AG04449 (cell line): ENCODE results near the gene SLC22A8.
"Not testable (repeated sequence)": the region's sequence is repeated elsewhere in the genome, so short reads cannot be mapped to it uniquely, and the experiment has no call there.

ENCODE experiments used
- CTCF ChIA-PET: fragments of 350-600 bp; formaldehyde crosslinking; extraction: SDS; loops from one replicate; lab custom pipeline; 2021; ENCODE audit warnings: antibody characterized with exemption; lab: Yijun Ruan, JAX
- POLR2A ChIA-PET: fragments of 400-600, 350-600 bp; formaldehyde crosslinking; extraction: SDS; loops from one replicate; lab custom pipeline; 2020; ENCODE audit warnings: antibody characterized with exemption, inconsistent platforms; lab: Yijun Ruan, JAX
- DNase-seq: peaks from one replicate; pipeline ENCODE4 v3.0.0-alpha.2; 2010; ENCODE audit warnings: low read depth, low spot score
- H3K4me3 ChIP-seq: 2 replicates; pipeline ENCODE4 v1.5.1; 2011; ENCODE audit warnings: low read depth, mild to moderate bottlenecking, control low read depth, low read length
- TF ChIP-seq, protein P1 (sequence below): IDR thresholded peaks from one replicate; pipeline ENCODE4 v1.5.1; 2011; ENCODE audit warnings: mild to moderate bottlenecking, moderate library complexity, low read length, control low read depth, inconsistent platforms; ENCODE audit not compliant: insufficient read depth; ENCODE audit errors: missing control alignments

Gene SLC22A8

DNA sequence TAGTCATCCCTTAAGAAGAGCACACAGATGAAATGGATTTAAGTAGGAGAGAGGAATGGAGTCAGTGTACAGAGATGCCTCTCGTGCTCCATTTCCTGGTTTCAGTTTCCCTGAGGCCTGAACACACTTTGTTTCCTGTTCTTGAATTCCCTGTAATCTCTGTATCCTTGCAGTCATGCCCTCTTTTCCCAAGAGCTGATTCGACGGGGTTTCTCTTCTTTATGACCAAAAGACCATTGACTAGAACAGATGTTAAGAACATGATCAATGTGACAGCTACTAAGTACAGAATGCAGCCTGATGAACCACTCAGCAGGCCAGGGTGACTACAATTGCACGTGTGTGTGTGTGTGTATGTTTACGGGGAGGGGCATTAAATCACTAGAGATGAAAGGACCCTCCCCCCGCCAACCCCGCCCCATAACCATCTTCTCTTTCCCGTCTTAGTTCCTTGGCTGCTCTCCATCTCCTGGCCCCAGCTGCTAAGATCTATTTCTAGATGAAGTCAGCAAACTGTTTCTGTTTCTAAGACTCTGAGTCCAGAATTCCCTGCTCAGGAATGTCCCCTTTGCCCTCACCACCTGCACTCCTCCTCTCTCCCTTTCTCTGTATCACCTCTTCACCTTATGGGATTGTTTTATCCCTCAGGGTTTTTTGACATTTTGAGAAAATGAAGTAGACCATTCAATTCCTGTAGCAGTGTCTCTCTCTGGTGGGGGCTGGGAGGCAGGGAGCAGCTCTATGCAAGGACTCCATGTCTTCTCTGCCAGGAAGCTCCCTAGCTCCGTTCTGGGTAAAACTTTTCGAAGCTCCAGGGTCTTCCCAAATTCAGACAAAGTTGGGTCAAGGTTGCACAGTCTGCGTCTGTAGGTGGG lies 56.9 kb downstream of the SLC22A8 start:
- no peak for DNase-seq
- H3K4me3 ChIP-seq: no peak overlapping the region
- TF ChIP-seq, protein P1, sequence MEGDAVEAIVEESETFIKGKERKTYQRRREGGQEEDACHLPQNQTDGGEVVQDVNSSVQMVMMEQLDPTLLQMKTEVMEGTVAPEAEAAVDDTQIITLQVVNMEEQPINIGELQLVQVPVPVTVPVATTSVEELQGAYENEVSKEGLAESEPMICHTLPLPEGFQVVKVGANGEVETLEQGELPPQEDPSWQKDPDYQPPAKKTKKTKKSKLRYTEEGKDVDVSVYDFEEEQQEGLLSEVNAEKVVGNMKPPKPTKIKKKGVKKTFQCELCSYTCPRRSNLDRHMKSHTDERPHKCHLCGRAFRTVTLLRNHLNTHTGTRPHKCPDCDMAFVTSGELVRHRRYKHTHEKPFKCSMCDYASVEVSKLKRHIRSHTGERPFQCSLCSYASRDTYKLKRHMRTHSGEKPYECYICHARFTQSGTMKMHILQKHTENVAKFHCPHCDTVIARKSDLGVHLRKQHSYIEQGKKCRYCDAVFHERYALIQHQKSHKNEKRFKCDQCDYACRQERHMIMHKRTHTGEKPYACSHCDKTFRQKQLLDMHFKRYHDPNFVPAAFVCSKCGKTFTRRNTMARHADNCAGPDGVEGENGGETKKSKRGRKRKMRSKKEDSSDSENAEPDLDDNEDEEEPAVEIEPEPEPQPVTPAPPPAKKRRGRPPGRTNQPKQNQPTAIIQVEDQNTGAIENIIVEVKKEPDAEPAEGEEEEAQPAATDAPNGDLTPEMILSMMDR: no peak
- CTCF ChIA-PET: no interaction called here
- POLR2A ChIA-PET: no interaction called here

DNA sequence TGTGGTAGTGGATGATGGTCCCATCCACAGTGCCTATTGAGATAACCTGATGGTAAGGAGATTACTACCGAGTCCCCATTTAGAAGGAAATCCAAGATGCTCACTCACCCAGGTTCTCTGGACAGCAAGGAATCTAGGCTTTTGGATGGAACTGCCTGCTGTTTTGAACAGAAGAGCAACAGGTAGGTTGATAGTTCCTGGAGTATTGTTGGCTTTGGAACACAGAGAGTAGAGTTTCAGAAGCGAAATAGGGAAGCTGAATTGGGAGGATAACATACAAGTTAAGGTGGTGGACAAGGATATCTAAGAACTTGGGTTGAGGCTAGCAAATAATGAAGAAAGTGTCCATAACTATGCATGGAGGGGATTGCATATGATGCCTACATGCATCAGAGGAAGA lies 58.5 kb downstream of the SLC22A8 start:
- TF ChIP-seq, protein P1: no peak
- H3K4me3 ChIP-seq: no peak overlapping the region
- DNase-seq: no peak
- ChIA-PET POLR2A (no interaction called here), CTCF (no interaction called here)

DNA sequence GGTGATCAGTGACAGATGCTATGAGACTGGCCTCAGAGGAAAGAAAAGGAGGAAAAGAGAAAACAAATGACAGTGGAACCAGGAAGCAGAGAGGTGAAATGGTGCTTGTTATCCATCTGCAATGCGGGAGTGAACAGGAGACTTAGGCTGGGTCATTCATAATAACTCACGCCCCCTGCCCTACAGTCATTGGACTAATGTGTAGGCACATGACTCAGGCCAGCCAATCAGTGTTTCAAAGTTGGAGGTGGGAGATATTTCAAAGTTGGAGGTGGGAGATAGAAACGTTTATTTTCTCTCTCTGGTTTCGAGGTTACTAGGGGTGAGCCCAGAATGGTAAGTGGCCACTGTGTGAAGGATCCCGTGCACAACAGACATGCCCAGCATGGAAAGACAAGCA lies 61.2 kb downstream of the SLC22A8 start:
- ChIA-PET CTCF (no interaction called here), POLR2A (no interaction called here)
- no peak for DNase-seq
- TF ChIP-seq, protein P1: no peak
- no peak overlapping the region for H3K4me3 ChIP-seq

DNA sequence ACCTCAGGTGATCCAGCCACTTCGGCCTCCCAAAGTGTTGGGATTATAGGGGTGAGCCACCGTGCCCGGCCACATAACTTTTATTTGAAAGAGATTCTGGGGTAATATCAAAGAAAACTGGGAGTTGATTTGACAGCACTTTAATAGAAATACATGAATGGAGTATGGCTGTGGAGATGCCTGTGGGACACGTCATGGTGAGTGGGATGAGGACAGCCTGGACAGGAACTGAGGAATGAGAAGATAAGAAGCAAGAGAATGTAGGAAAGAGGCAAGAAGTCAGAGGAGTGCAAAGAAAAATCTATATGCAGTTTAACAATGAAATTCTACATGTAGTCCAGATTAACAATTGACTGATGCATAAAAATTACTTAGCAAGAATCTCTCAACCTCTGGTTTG lies 61.8 kb downstream of the SLC22A8 start:
- CTCF ChIA-PET: no interaction called here
- TF ChIP-seq, protein P1: no peak
- POLR2A ChIA-PET: no interaction called here
- no peak overlapping the region for H3K4me3 ChIP-seq
- no peak for DNase-seq

DNA sequence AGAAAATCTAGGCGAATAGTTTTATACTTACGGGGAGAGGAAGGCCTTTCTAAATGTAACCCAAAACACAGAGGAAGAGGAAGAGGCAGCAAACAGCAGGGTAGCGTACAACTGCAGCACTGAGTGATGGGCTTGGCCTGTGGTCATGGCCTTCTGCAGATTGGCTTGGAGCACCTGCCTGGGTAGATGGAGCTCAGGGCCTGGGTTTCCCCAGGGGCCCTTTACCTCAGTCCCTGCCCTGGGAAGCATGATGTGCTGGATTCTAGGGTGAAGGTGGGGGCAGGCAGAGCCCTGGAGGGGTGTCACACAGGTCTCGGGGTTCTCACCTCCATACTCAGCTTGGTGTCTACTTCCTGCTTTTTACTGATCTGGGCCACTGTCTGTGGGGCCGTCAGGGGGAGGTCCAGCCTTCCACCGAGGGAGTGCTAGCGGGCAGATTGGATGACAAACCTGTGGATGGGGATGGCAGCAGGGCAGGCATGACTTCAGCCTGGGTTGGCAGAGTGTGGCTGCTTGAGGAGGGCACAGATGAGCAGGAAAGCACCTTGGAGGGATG lies 66.8 kb downstream of the SLC22A8 start:
- TF ChIP-seq, protein P1: no peak
- ChIA-PET CTCF (no interaction called here), POLR2A (no interaction called here)
- DNase-seq: no peak
- H3K4me3 ChIP-seq: no peak overlapping the region

DNA sequence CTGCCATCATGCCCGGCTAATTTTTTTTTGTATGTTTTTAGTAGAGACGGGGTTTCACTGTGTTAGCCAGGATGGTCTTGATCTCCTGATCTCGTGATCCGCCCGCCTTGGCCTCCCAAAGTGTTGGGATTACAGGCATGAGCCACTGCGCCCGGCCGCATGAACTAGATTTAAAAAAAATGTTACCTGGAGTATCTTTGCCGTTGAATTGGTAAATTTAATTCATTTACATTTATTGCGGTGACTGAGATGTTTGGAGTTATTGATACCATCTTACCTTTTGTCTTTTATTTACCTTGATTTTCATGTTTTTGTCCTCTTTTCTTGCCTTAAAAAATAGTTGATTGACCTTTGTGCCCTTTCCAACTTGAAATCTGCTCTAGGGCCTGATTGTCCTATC lies 70.1 kb downstream of the SLC22A8 start:
- DNase-seq, H3K4me3 ChIP-seq, POLR2A ChIA-PET, CTCF ChIA-PET: not testable (repeated sequence)
